ENCODE data around the gene STEAP3.

DNA sequence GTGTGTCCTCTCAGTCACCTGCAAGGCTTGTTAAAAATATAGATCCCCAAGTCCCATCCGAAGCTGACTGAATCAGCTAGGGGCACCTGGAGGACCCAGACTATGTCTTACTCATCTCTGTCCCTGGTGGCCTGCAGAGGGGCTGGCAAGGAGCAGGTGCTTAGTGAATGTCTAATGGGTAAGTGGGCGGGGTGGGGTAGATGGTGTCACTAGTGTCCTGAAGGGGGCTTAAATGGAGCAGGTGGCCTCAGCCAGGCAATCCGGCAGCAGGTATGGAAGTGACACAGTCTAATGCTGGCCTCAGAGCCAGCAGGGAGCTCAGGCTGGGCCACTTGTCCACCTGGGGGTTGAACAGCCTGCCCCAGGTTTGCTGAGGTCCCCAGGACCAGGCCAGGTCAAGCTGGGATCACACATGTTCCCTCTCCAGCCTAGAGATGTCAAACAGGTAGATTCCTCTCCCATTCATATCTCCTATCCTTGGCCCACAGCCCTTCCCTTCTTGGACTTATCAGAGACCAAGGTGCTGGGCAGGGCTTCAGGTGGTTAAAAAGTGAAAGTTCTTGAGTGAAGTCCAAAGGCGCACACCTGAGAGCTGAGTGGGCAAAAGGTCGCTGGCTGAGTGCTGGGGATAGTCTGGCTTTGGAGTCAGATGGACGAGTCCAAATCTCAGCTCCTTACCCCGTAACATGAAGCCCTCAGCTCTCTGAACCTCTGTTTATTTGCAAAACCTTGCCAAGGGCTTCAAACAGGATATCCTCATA, 1.7 kb downstream of the STEAP3 start:
- TF ChIP-seq, protein P1, sequence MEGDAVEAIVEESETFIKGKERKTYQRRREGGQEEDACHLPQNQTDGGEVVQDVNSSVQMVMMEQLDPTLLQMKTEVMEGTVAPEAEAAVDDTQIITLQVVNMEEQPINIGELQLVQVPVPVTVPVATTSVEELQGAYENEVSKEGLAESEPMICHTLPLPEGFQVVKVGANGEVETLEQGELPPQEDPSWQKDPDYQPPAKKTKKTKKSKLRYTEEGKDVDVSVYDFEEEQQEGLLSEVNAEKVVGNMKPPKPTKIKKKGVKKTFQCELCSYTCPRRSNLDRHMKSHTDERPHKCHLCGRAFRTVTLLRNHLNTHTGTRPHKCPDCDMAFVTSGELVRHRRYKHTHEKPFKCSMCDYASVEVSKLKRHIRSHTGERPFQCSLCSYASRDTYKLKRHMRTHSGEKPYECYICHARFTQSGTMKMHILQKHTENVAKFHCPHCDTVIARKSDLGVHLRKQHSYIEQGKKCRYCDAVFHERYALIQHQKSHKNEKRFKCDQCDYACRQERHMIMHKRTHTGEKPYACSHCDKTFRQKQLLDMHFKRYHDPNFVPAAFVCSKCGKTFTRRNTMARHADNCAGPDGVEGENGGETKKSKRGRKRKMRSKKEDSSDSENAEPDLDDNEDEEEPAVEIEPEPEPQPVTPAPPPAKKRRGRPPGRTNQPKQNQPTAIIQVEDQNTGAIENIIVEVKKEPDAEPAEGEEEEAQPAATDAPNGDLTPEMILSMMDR (IDR thresholded peaks at IDR 0.05), result no peak
- TF ChIP-seq ZFX (IDR thresholded peaks at IDR 0.05; ENCODE audit: borderline replicate concordance), result no peak

All from 22Rv1 (cell line).